IMR-90 (cell line): ENCODE measurements around the gene HNF1B. TPM values are rescaled to one million over a fixed set of nuclear protein-coding genes. Genes with fewer than 3 reads are reported as not detected.

Experiments used
- ATAC-seq: fragments of 200-7000 bp; cut with Tn5 transposase; 2 replicates; pipeline ENCODE4 v1.9.1; 2020; ENCODE audit warnings: low read depth, mild to moderate bottlenecking, moderate library complexity
- BruUV-seq: library from RNA; stranded (reverse); fragments of 400-500 nt; replicated peaks from 2 replicates; lab custom pipeline; 2021; lab: Mats Ljungman, UMichigan
- CTCF ChIA-PET: fragments of 300-600 bp; formaldehyde crosslinking; extraction: SDS; loops from one replicate; lab custom pipeline; 2021; ENCODE audit warnings: antibody characterized with exemption; lab: Yijun Ruan, JAX
- POLR2A ChIA-PET: fragments of 300-600 bp; sonication (Branson Sonifier 250); formaldehyde crosslinking; loops from one replicate; lab custom pipeline; 2022; ENCODE audit warnings: antibody characterized with exemption; ENCODE audit not compliant: unreplicated experiment; lab: Charles Lee
- DNase-seq: peaks from one replicate; pipeline ENCODE4 v3.0.0; 2013
- H2AFZ ChIP-seq: replicated peaks from 2 replicates; pipeline ENCODE3; 2013; ENCODE audit warnings: low read length, mild to moderate bottlenecking; ENCODE audit not compliant: poor library complexity
- H2AK5ac ChIP-seq: 2 replicates; pipeline ENCODE4 v1.6.1; 2013; ENCODE audit warnings: low read depth, low read length, inconsistent platforms
- H2AK9ac ChIP-seq: replicated peaks from 2 replicates; pipeline ENCODE3; 2013; ENCODE audit warnings: mild to moderate bottlenecking, low read depth, low read length, moderate library complexity; ENCODE audit not compliant: poor library complexity
- H2BK120ac ChIP-seq: 2 replicates; pipeline ENCODE4 v1.6.1; 2013; ENCODE audit warnings: low read depth, low read length, inconsistent platforms
- H2BK15ac ChIP-seq: 3 replicates; pipeline ENCODE4 v1.6.1; 2013; ENCODE audit warnings: low read depth, low read length, inconsistent platforms
- H2BK20ac ChIP-seq: 2 replicates; pipeline ENCODE4 v1.6.1; 2013; ENCODE audit warnings: low read depth, mild to moderate bottlenecking, inconsistent platforms, low read length, moderate library complexity
- H2BK5ac ChIP-seq: 2 replicates; pipeline ENCODE4 v1.6.1; 2013; ENCODE audit warnings: mild to moderate bottlenecking, low read depth, low read length, inconsistent platforms; ENCODE audit not compliant: poor library complexity, severe bottlenecking
- H3K14ac ChIP-seq: replicated peaks from 2 replicates; pipeline ENCODE4 v1.6.1; 2013; ENCODE audit warnings: low read depth, low read length, inconsistent platforms
- H3K18ac ChIP-seq: 2 replicates; pipeline ENCODE4 v1.6.1; 2013; ENCODE audit warnings: low read depth, low read length, control low read depth
- H3K23ac ChIP-seq: 2 replicates; pipeline ENCODE4 v1.6.1; 2013; ENCODE audit warnings: low read depth, low read length, inconsistent platforms
- H3K27ac ChIP-seq: 2 replicates; pipeline ENCODE4 v1.5.1; 2013; ENCODE audit warnings: mild to moderate bottlenecking, control low read depth, low read length; ENCODE audit not compliant: insufficient read depth
- H3K27me3 ChIP-seq: 2 replicates; pipeline ENCODE4 v1.6.1; 2013; ENCODE audit warnings: low read length; ENCODE audit not compliant: control insufficient read depth, insufficient read depth
- H3K36me3 ChIP-seq: 2 replicates; pipeline ENCODE4 v1.6.1; 2013; ENCODE audit warnings: low read length, mixed read lengths; ENCODE audit not compliant: control insufficient read depth, insufficient read depth
- H3K4ac ChIP-seq: 2 replicates; pipeline ENCODE4 v1.6.1; 2013; ENCODE audit warnings: low read depth, low read length, inconsistent platforms
- H3K4me1 ChIP-seq: 2 replicates; pipeline ENCODE4 v1.6.1; 2013; ENCODE audit warnings: low read length, mixed read lengths; ENCODE audit not compliant: control insufficient read depth, insufficient read depth
- H3K4me2 ChIP-seq: 2 replicates; pipeline ENCODE4 v1.6.1; 2013; ENCODE audit warnings: low read depth, mild to moderate bottlenecking, control low read depth, low read length, moderate library complexity
- H3K4me3 ChIP-seq: 2 replicates; pipeline ENCODE4 v1.5.1; 2013; ENCODE audit warnings: low read depth, mild to moderate bottlenecking, control low read depth, low read length, moderate library complexity; ENCODE audit not compliant: insufficient read depth
- H3K56ac ChIP-seq: 2 replicates; pipeline ENCODE4 v1.6.1; 2013; ENCODE audit warnings: low read length, inconsistent platforms; ENCODE audit not compliant: insufficient read depth; ENCODE audit errors: extremely low read depth
- H3K79me1 ChIP-seq, 2 experiments: 2 replicates each; pipeline ENCODE4 v1.6.1; 2013; ENCODE audit warnings: low read length in 2 of 2, inconsistent platforms in 1 of 2, low read depth in 1 of 2
- H3K9ac ChIP-seq: 2 replicates; pipeline ENCODE4 v1.6.1; 2013; ENCODE audit warnings: low read depth, low read length, control low read depth
- H3K9me1 ChIP-seq: 2 replicates; pipeline ENCODE4 v1.6.1; 2013; ENCODE audit warnings: low read length, inconsistent platforms; ENCODE audit not compliant: insufficient read depth
- H3K9me3 ChIP-seq: 2 replicates; pipeline ENCODE4 v1.6.1; 2013; ENCODE audit warnings: low read length; ENCODE audit not compliant: control insufficient read depth, insufficient read depth
- H4K20me1 ChIP-seq: 2 replicates; pipeline ENCODE4 v1.6.1; 2013; ENCODE audit warnings: low read length, inconsistent platforms; ENCODE audit not compliant: insufficient read depth
- H4K5ac ChIP-seq: 2 replicates; pipeline ENCODE4 v1.6.1; 2013; ENCODE audit warnings: mild to moderate bottlenecking, low read depth, low read length, control low read depth
- H4K8ac ChIP-seq, 2 experiments: 2 replicates each; pipeline ENCODE4 v1.6.1; 2013; ENCODE audit warnings: low read depth in 2 of 2, low read length in 2 of 2, control low read depth in 1 of 2, inconsistent platforms in 1 of 2
- H4K91ac ChIP-seq: 2 replicates; pipeline ENCODE4 v1.6.1; 2013; ENCODE audit warnings: low read depth, low read length, inconsistent platforms; ENCODE audit not compliant: insufficient read depth
- MAFK ChIP-seq: IDR thresholded peaks from 2 replicates; pipeline ENCODE4 v1.6.1; 2012; ENCODE audit warnings: low read depth, low read length, improper control_type of control experiment
- USF2 ChIP-seq: fragments of 150-350 bp; IDR thresholded peaks from 2 replicates; pipeline ENCODE4 v1.6.1; 2017; ENCODE audit warnings: mild to moderate bottlenecking, antibody characterized with exemption, low read length, low read depth
- WGBS, 2 experiments: methylation state at CpG; one replicate each; pipeline versions ENCODE4 v1.1.5 to v1.1.7; 2013; ENCODE audit warnings: missing lambda C conversion rate in 2 of 2; ENCODE audit not compliant: insufficient read length in 1 of 2; ENCODE audit errors: extremely low coverage in 2 of 2; 5-methylcytosine and 5-hydroxymethylcytosine counted together
- dilution Hi-C: fragments of 300-500 bp; cut with HindIII; formaldehyde crosslinking; loops from one replicate; pipeline ENCODE4 v1.14.3; 2018; ENCODE audit warnings: low sequenced_read_pairs; ENCODE audit not compliant: unreplicated experiment
- in situ Hi-C: fragments of 300-500 bp; cut with MboI; formaldehyde crosslinking; loops from 3 replicates; pipeline ENCODE4 v1.14.3; 2019; ENCODE audit warnings: low sequenced_read_pairs, inconsistent platforms, mixed read lengths
- intact Hi-C: fragments of 100-400 bp; cut with micrococcal nuclease; formaldehyde crosslinking; loops from 2 replicates; pipeline ENCODE4 v1.10.0; 2022
- polyA plus RNA-seq, 3 experiments: library from polyadenylated mRNA; depleted of rRNA; stranded (reverse); fragments of >200 nt; gene quantifications; 2 replicates each; pipeline ENCODE4 v1.2.3, GENCODE V29; 2012; ENCODE audit warnings: low replicate concordance in 1 of 3
- total RNA-seq: library from RNA; depleted of rRNA; stranded (reverse); fragments of >200 nt; gene quantifications from 2 replicates; pipeline ENCODE4 v1.2.3, GENCODE V29; 2012

The HNF1B gene
- total and polyA plus RNA-seq, 2 of the 4 experiments (the other 2 are of a cell fraction) = not detected

DNA sequence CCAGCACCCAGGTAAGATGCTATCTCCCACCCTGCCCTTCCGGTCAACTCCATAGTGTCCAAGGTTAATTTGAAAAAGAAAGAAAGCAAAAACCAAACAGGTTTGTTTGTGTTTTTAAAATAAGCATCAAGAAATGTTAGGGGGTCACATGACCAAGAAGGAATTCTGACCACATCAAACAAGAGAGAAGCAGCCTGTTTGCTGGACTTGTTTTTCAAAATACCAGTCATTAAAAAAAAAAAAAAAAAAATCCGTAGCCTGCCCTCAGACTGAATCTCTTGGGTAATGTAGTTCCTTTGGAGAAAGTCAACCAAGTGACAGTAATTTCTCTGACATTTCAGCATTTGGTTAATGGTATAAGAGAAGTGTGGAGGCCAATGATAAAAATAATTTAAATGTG, 38.4 kb downstream of the HNF1B start:
- Histone ChIP-seq H3K56ac (no peak overlapping the region), H3K27me3 (peaks cover 3% of the 10 kb centered on the region), H2AK5ac (no peak overlapping the region), H4K5ac (no peak overlapping the region), H3K27ac (no peak overlapping the region), H3K9me3 (no peaks in the 10 kb centered on the region), H3K4me2 (no peak overlapping the region), H3K4me1 (peaks cover 8% of the 10 kb centered on the region; the same call in 1 of the 2 replicates), H2BK20ac (no peak overlapping the region), H2AK9ac (no peak overlapping the region), H3K4ac (no peak overlapping the region), H3K23ac (no peak overlapping the region), H3K9me1 (peaks cover 16% of the 10 kb centered on the region), H2BK5ac (no peak overlapping the region), H4K91ac (no peak overlapping the region), H2AFZ (no peak overlapping the region), H3K4me3 (no peak overlapping the region), H3K18ac (no peak overlapping the region), H2BK15ac (no peak overlapping the region), H4K8ac (no peak overlapping the region), H3K79me1 (no peaks in the 10 kb centered on the region), H3K9ac (no peak overlapping the region), H3K14ac (no peak overlapping the region), H2BK120ac (no peak overlapping the region), H3K36me3 (no peaks in the 10 kb centered on the region), H4K20me1 (no peaks in the 10 kb centered on the region)
- intact Hi-C loops = no loop called here
- no TSS peak for BruUV-seq
- DNase-seq (no peak), ATAC-seq (no peak)
- POLR2A ChIA-PET = no interaction called here
- in situ Hi-C loops = no loop called here
- CTCF ChIA-PET = no interaction called here
- dilution Hi-C loops = no loop called here
- TF ChIP-seq MAFK = no peak
- peak; percentile 35; the same call in 1 of the 2 replicates for TF ChIP-seq USF2
- WGBS, 2 experiments = no CpG with 5 or more reads among the region's 2 CpGs
